Osteocyte (in vitro differentiated cells): ENCODE measurements around the gene ALG9. TPM values are rescaled to one million over a fixed set of nuclear protein-coding genes. Genes with fewer than 3 reads are reported as not detected.

Source experiments
- DNase-seq: peaks from one replicate; pipeline ENCODE4 v3.0.0; 2021; ENCODE audit warnings: mixed read lengths; ENCODE audit not compliant: unreplicated experiment; ENCODE audit errors: extremely low spot score
- H3K27ac Mint-ChIP-seq: one replicate; pipeline ENCODE4 v1.8.0; 2021; ENCODE audit warnings: mild to moderate bottlenecking, mixed read lengths; ENCODE audit not compliant: unreplicated experiment
- H3K27me3 Mint-ChIP-seq: one replicate; pipeline ENCODE4 v1.8.0; 2021; ENCODE audit warnings: mixed read lengths; ENCODE audit not compliant: unreplicated experiment
- H3K36me3 Mint-ChIP-seq: one replicate; pipeline ENCODE4 v1.8.0; 2021; ENCODE audit warnings: mixed read lengths; ENCODE audit not compliant: unreplicated experiment
- H3K4me1 Mint-ChIP-seq: one replicate; pipeline ENCODE4 v1.8.0; 2021; ENCODE audit warnings: mixed read lengths; ENCODE audit not compliant: unreplicated experiment
- H3K4me3 Mint-ChIP-seq: one replicate; pipeline ENCODE4 v1.8.0; 2021; ENCODE audit warnings: mild to moderate bottlenecking, moderate library complexity, mixed read lengths; ENCODE audit not compliant: unreplicated experiment
- H3K9me3 Mint-ChIP-seq: one replicate; pipeline ENCODE4 v1.8.0; 2021; ENCODE audit warnings: mixed read lengths; ENCODE audit not compliant: unreplicated experiment
- CTCF ChIP-seq: fragments of 200-600 bp; sonication (generic); IDR thresholded peaks from 2 replicates; pipeline ENCODE4 v1.5.0; 2021; ENCODE audit warnings: antibody characterized with exemption, mild to moderate bottlenecking, moderate library complexity
- total RNA-seq: library from RNA; stranded (reverse); gene quantifications from 2 replicates; pipeline ENCODE4 v1.2.1, GENCODE V29; 2021

Gene ALG9
- total RNA-seq, 1 donor from 2014 or later = 41.7 TPM

- H3K27ac Mint-ChIP-seq = no peak overlapping the region
- peaks cover 7% of the 10 kb centered on the region for H3K27me3 Mint-ChIP-seq
- H3K4me1 Mint-ChIP-seq = peaks cover 24% of the 10 kb centered on the region
- no peak for TF ChIP-seq CTCF
- no peak for DNase-seq
- H3K36me3 Mint-ChIP-seq = no peaks in the 10 kb centered on the region
- H3K9me3 Mint-ChIP-seq = no peaks in the 10 kb centered on the region
- no peak overlapping the region for H3K4me3 Mint-ChIP-seq
Observed at GRCh38 chr11:111917312-111917711, 45.9 kb upstream of the ALG9 start.

GRCh38 chr11:111916768-111917167, 45.4 kb upstream of the ALG9 start:
- H3K4me1 Mint-ChIP-seq = peaks cover 29% of the 10 kb centered on the region

GRCh38 chr11:111913997-111914396, 42.6 kb upstream of the ALG9 start:
- no peak for TF ChIP-seq CTCF
- Mint-ChIP-seq H3K27ac (peak overlapping the region; percentile 98), H3K4me1 (peaks cover 36% of the 10 kb centered on the region), H3K9me3 (no peaks in the 10 kb centered on the region), H3K4me3 (no peak overlapping the region), H3K36me3 (no peaks in the 10 kb centered on the region), H3K27me3 (peaks cover 7% of the 10 kb centered on the region)
- no peak for DNase-seq

More at GRCh38 chr11:111916768-111917167, 45.4 kb upstream of the ALG9 start:
- no peak for DNase-seq
- Mint-ChIP-seq H3K27me3 (peaks cover 7% of the 10 kb centered on the region), H3K27ac (no peak overlapping the region), H3K4me3 (no peak overlapping the region), H3K36me3 (no peaks in the 10 kb centered on the region), H3K9me3 (no peaks in the 10 kb centered on the region)
- TF ChIP-seq CTCF = no peak

- no peaks in the 10 kb centered on the region for H3K9me3 Mint-ChIP-seq
- TF ChIP-seq CTCF = no peak
- no peak for DNase-seq
- H3K27me3 Mint-ChIP-seq = peaks cover 7% of the 10 kb centered on the region
- no peaks in the 10 kb centered on the region for H3K36me3 Mint-ChIP-seq
- peaks cover 36% of the 10 kb centered on the region for H3K4me1 Mint-ChIP-seq
- H3K27ac Mint-ChIP-seq = peak overlapping the region; percentile 98
- no peak overlapping the region for H3K4me3 Mint-ChIP-seq
Observed at GRCh38 chr11:111913031-111913861, 41.9 kb upstream of the ALG9 start.

GRCh38 chr11:111912535-111912934, 41.2 kb upstream of the ALG9 start, which contains the start of gene HSPB2:
Gene HSPB2 (plus strand): TSS chr11:111912734. CDS start chr11:111912830, 96 bp downstream.
- no peak for DNase-seq
- no peaks in the 10 kb centered on the region for H3K9me3 Mint-ChIP-seq
- peaks cover 7% of the 10 kb centered on the region for H3K27me3 Mint-ChIP-seq
- peak within 1 kb of the TSS; percentile 98 for H3K27ac Mint-ChIP-seq
- no peak for TF ChIP-seq CTCF
- H3K36me3 Mint-ChIP-seq = no peaks in the 10 kb centered on the region
- peaks cover 36% of the 10 kb centered on the region for H3K4me1 Mint-ChIP-seq
- H3K4me3 Mint-ChIP-seq = peak within 1 kb of the TSS; percentile 44
